Astrocyte of the spinal cord (primary cell): ENCODE data around the gene IL16.
A peak's percentile ranks its signal among the peaks of the same experiment; 100 is the strongest.

Experiments used
- DNase-seq: peaks from one replicate; pipeline ENCODE4 v3.0.0; 2011; ENCODE audit warnings: low read depth, low spot score
- H3K4me3 ChIP-seq: 2 replicates; pipeline ENCODE4 v1.5.1; 2011; ENCODE audit warnings: low read depth, mild to moderate bottlenecking, low read length, moderate library complexity
- CTCF ChIP-seq: IDR thresholded peaks from 2 replicates; pipeline ENCODE4 v1.5.1; 2012; ENCODE audit warnings: low read depth, mild to moderate bottlenecking, low read length, inconsistent platforms
- in situ Hi-C: cut with HindIII; loops from 2 replicates; pipeline ENCODE4 v1.10.0; 2017; ENCODE audit warnings: low sequenced_read_pairs

The IL16 gene

GRCh38 chr15:81337241-81337640 is 140.6 kb downstream of the IL16 start:
- TF ChIP-seq CTCF, result no peak

GRCh38 chr15:81337713-81338157 is 141.1 kb downstream of the IL16 start:
- no peak overlapping the region for H3K4me3 ChIP-seq
- no peak for TF ChIP-seq CTCF
- in situ Hi-C loops, result no loop called here
- DNase-seq, result no peak

More at GRCh38 chr15:81337241-81337640, 140.6 kb downstream of the IL16 start:
- in situ Hi-C loops, result no loop called here
- DNase-seq, result no peak
- no peak overlapping the region for H3K4me3 ChIP-seq

GRCh38 chr15:81338170-81339007 is 141.7 kb downstream of the IL16 start:
- peak; percentile 89 for DNase-seq
- in situ Hi-C loops, result no loop called here

GRCh38 chr15:81339321-81339720 is 142.6 kb downstream of the IL16 start:
- TF ChIP-seq CTCF, result no peak
- H3K4me3 ChIP-seq, result no peak overlapping the region
- no peak for DNase-seq
- in situ Hi-C loops, result no loop called here

More at GRCh38 chr15:81338170-81339007, 141.7 kb downstream of the IL16 start:
- TF ChIP-seq CTCF, result no peak
- no peak overlapping the region for H3K4me3 ChIP-seq

- H3K4me3 ChIP-seq, result no peak overlapping the region
- no peak for DNase-seq
- TF ChIP-seq CTCF, result no peak
- in situ Hi-C loops, result no loop called here
Observed at GRCh38 chr15:81339851-81340250, 143.2 kb downstream of the IL16 start.

GRCh38 chr15:81341351-81341750 is 144.7 kb downstream of the IL16 start:
- no peak overlapping the region for H3K4me3 ChIP-seq
- no peak for TF ChIP-seq CTCF
- in situ Hi-C loops, result no loop called here
- DNase-seq, result no peak
